K562 (cell line): Measurements from ENCODE around the gene LONRF3.

ENCODE experiments used
- ADNP ChIP-seq: fragments of 200-800 bp; sonication (Bioruptor generic); IDR thresholded peaks from 2 replicates; pipeline ENCODE4 v1.6.1; 2016; ENCODE audit warnings: missing genetic modification characterization, missing compliant biosample characterization
- ZNF780A ChIP-seq: fragments of 250-450 bp; sonication (Bioruptor Pico); IDR thresholded peaks from 2 replicates; pipeline ENCODE4 v1.5.0; 2021; ENCODE audit warnings: mild to moderate bottlenecking

GRCh38 chrX:118974088-118974907, at the start of gene LONRF3:
- TF ChIP-seq ADNP (tag) (no peak), ZNF780A (CRISPR knock-in tag) (no peak)
